GM19452 (cell line): Measurements from ENCODE around the gene CFAP74.

Experiments used
- ATAC-seq: cut with Tn5 transposase; IDR thresholded peaks from one replicate; pipeline ENCODE4 v1.9.1; 2021; ENCODE audit not compliant: unreplicated experiment

CFAP74 gene

DNA sequence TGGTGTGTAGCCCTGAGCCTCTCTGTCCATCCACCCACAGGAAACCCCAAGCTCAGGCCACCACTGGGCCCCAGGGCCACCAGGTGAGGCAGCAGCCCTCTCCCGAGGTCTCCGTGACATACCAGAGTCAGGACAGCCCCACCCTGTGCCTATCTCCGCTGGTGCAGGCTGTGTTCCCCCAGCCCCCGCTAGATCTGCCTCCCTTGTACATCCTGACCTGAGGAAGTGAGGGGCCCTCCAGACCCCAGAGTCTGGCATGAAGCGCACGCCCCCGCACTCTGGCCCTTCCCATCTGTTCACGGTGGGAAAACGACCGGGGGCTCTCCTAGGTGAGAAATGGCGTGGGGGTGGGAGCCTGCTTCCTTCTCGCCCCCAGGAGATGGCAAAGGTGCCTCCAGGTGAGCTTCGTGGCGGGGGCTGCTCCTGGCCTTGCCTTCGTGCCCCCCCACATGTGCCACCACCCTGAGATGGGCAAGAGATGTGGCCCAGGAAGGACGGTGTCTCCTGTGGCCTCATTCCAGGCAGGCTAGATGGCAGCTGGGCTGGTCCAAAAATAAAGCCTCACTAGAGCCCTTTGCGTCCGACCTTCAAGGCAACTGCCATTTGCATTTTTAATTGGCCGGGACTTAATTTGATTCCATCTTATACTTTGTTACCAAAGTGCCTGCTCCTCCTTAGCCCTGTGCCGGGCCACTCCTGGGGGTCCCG, 18.6 kb upstream of the CFAP74 start:
- no peak for ATAC-seq

DNA sequence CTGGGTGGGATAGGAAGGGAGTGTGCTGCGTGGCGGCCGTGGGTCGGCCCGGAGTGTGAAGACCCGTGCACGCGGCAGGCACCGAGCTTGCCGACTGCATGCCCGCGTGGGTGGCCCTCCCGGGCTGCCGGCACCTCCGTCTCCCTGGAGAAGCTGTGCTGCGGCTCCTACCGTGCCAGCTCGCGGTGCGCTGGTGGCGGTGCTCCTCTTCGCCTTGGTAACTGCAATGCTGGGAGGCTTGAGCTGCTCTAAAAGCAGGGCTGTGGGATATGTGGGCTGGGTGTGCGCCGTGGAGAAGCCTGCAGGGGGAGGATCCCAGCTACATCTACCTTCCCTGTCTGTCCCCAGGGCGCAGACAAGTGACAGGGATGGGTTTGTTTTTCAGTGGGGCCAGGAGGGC, 18.0 kb upstream of the CFAP74 start:
- ATAC-seq = no peak

DNA sequence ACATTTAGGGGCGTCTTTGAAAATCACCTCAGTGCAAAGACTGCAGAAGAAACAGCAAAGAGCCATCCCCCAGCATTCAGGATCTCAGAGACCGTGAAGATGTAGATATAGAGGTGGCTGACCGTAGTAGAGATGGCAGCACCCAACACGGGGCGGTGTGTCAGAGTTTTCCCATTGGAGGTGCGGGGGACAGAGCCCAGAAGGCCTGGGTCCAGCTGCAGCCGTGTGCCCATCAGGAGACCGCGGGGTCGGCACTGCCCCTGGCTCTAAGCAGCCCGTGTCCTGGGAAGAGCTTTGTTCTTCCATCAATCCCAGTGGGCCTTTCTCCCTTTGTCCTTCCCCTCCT, 16.7 kb upstream of the CFAP74 start:
- ATAC-seq = no peak

DNA sequence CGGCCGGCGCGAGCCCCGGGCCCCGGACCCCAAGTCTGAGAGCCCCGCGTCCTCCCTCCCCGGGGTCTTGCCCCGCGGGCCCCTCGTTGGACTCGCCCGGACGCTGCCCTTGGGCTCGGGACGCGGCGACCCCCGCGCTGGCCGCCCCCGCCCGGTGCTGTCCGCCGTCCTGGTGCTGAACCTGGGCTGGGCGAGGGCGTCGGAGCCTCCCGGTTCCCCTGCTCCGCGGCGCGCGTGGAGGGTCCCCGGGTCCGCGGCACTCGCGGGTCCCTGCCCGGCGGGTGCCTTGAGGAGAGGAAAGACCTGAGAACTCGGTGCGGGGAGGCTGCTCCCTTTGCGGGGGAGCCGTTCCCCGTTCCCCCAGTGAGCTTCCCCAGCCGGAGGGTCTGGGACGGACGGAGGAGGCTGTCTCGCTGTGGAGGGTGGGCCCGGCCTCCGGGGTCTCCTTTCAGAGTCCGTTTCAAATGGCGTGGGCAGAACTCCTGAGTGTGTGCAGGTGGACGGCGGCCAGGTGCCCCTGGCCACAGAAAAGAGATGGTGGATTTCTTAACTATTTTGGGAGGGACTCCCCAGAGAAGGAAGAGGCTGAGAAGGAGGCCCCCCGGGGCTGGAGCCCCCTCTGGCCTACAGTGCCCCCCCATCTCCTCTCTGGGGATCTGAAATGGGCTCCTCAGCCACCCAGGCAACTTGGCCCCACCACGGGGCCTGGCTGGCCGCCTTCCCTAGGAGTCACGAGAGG, 16.2 kb upstream of the CFAP74 start:
- ATAC-seq = no peak

DNA sequence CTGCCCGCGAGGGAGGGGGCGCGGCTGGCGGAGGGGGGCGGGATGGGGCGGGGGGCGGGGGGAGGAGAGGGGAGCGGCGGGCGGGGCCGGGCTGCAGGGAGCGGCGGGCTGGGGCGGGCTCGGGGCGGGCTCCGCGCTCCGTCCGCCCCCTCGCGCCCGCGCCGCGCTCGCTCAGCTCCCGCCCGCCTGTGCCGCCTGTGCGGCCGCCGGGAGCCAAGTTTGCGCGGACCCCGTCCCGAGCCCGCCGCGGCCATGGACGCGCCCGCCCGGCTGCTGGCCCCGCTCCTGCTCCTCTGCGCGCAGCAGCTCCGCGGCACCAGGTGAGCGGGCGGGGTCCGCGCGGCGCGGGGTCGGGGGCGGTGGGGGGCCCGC, 15.6 kb upstream of the CFAP74 start, which contains the start of gene GABRD:
Gene GABRD (plus strand): TSS at position 174 of the 372 bp plus-strand sequence. CDS start 79 bp downstream, at position 253.
- no peak for ATAC-seq

DNA sequence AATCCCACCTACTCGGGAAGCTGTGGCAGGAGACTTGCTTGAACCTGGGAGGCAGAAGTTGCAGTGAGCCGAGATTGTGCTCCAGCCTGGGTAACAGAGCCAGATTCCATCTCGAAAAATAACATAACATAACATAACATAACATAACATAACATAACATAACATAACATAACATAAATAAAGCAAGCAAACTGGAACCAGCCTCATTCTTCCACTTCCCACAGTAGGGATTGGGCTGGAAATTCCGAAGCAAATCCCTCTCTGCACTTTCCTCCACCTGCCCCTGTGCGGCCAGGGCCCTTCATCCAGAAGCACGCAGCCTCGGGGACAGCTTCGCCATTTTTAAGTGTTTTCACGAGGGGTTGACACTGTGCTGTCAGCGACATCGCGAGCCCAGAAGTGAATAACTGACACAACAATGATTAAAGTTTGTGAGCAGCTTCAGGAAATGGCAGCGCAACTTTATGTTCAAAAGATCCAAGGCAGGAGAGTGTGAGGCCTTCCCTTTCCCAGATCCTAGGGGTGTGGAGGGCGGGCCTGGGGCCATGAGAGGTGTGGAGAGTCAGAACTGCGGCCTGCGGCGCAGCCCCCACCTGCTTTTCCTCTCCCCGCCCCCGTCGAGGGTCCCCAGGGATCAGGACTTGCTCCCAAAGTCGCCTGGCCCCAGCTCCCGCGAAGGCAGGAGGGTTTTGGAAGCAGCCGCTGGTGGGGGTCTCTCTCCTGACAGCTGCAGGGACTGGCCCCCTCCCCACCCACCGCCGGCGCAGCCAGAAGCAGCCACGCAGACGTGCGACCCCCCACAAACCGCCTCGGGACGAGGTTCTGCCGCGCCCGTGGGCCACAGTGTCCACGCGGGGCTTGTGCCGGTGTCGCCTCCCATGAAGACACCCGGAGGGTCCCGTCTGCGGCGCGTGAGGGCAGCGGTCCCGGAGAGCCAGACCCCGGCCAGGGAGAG, 14.9 kb upstream of the CFAP74 start:
- no peak for ATAC-seq

DNA sequence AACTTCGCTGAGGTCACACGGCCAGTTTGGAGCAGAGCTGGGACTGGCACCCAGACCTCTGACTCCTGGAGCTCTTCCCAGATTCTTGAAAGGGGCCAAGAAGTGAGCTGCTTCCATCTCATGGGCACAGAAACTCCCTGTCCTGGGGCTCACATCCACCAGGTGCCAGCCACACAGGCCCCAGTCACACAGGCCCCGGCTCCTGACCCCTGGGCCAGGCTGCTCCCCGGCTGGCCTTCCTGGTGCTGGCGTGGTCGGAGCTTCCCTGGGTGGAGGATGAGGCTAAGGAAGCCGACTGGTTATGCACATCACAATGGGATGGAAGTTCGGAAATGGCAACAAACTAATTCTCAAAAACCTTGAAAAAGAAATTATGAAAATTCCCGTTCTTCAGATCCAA, 12.5 kb upstream of the CFAP74 start:
- no peak for ATAC-seq

DNA sequence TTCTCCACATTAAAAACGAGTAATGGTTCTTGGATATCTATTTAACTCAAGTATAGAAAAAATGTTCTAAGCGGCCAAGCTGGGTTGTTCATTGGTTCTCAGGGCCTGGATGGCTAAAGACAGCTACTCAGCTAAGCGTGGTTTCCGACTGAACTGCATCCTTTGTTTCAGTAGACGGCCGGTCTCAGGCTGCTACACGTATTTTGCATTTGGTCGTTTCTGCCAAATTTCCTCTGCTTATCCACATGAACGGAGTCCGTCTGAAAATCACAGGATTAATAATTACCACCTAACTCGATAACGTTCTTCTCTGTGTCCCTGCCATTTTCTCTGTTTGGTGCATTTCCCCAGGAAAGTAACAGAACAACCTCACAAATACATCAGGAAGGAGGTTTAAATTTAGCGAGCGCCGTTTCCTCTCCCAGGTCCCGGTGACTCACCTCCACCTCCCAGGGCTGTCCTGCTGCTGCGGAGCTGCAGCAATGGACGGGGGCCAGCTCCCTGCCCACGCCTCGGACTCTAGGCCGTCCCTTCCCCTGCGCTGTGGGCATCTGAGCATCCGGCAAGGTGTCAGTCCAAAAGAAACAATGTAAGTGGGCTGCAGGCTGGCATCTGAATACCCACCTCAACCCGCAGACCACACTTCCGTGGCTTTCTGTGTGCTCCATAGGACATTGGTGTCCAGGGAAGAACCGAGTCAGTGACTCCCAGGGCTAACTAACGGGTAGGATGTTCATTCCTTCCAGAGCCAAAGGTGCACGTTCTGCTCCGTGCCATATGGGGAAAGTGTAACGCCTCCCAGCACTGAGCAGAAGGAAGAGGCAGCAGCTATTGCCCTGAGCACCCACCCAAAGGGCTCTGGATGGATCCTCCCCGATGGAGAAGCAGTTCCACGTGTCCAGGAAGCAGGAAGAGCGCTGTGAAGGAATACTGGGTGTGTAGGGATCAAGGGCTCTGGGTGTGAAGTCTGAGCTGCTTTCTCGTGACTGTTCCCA, 11.5 kb upstream of the CFAP74 start:
- no peak for ATAC-seq

DNA sequence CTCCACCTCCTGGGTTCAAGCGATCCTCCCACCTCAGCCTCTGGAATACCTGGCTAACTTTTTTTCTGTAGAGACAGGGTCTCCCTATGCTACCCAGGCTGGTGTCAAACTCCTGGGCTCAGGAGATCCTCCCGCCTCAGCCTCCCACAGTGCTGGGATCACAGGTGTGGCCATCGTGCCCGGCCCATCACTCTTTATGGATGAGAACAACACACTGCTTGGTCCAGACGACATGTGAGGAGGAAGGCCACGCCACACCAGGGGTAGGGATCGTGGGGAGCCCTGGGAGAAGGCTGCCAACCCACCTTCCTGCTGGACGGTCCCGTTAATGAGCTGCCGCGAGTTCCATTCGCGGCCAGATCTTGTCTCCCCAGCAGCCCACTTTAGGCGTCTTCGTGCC, 10.6 kb upstream of the CFAP74 start:
- no peak for ATAC-seq

DNA sequence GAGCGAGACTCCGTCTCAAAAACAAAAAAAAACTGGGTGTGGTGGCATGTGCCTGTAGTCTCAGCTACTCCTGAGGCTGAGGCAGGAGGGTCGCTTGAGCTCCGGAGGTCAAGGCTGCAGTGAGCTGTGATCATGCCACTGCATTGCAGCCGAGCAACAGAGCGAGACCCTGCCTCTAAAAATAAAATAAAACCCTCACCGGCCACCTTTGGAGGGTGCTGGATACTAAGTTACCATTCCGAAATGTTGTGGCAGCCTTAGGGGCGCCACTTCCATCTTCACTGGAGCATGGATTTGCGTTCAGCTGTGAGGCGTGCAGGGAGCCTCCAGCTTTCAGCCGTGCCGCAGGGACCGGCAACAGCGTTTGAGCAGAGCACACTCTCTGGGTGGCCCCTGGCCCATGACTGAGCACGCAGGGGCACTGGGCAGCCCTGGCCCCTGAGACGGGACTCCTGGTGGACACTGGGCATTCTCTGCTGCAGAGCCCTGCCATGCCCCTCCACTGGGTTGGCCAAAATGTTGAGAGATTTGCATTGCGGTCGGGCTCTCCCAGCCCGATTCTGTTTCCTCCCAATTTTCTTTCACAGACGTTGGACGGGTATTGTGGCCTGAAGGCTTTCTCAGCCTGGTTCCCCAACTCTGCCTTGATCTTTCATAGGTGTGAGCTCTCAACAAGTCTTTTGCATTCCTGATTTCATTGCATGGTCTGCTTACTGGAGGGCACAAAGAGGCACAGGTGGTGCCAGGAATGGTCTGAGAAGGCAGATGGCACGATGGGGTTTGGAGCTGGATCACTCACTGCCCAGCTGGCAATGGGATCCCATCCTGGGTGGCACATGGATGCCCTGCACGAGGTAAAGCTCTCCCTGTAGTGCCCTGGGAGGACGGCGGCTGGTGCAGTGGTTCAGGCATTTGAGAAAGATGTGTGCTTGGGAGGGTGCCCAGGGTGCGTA, 5.8 kb upstream of the CFAP74 start:
- no peak for ATAC-seq

DNA sequence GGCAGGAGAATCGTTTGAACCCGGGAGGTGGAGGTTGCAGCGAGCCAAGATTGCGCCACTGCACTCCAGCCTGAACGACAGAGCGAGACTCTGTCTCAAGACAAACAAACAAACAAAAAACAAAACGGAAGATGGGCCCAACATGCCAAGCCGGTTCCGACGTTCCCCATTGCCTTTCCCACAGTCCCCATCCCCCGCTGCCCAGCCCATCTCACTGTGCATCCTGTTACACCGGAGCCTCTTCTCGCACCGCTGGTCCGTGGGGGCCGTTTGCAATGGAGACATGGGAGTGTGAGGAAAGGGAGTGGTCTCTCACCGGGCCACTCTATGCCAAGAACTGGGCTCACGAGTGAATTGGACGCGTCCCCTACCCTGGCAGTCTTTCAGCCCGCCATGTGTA, 1.3 kb upstream of the CFAP74 start:
- ATAC-seq = no peak

DNA sequence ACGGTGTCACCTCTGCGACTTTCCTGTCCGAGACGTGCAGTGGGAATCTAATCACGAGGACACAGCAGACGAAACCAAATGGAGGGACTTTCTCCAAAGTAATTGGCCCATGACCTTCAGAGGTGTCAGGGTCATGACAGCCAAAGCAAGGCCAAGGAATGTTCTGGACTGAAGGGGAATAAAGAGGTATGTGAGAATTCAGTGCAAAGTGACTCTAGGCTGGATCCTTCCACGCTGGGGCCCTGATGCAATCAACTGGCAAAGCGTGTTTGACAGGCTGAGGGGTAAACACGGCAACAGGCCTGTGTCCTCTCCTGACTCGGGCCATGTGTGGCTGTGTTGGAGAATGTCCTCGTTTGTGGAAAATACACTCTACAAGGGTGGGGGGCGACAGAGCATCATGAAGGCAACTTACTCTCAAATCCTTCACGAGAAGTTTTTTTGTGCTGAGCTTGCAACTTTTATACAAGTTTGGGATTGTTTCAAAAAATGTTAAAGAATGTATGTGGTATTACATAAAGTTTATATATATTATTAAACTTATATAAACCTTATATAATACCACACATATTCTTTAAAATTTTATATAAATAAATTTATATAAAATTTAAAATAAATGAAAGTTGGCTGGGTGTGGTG, 1.7 kb downstream of the CFAP74 start:
- no peak for ATAC-seq

DNA sequence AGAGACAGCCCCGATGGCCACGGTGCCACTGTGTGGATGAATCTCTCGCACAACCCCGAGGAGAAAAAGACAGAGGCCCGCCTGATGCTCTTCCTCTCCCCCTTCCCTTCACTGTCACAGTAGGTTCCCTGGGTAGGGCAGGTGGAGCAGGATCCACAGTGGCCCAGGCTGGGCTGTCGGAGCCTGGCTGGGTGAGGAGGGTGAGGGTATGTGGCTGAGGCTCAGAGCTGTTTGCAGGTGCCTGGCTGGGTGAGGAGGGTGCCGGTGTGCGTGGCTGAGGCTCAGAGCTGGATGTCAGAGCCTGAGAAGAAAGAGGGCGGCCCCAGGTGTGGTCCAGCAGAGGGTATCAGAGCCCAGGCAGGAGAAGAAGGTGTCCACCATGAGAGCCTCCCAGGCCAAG, 2.7 kb downstream of the CFAP74 start:
- ATAC-seq = no peak

DNA sequence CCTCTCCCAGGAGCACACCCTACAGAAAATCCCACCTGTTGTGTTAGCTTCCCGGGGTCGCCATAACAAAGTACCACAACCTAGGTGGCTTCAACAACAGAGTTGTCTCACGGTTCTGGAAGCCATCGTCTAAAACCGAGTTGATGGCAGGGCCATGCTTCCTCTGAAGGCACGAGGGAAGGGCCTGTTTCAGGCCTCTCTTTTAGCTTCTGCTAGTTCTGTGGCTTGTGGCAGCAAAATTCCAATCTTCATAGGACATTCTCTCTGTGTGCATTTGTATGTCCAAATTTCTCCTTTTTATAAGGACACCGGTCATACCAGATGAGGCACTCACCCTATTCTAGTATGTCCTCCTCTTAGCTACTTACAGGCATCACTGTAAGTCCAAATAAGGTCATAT, 3.2 kb downstream of the CFAP74 start:
- no peak for ATAC-seq

DNA sequence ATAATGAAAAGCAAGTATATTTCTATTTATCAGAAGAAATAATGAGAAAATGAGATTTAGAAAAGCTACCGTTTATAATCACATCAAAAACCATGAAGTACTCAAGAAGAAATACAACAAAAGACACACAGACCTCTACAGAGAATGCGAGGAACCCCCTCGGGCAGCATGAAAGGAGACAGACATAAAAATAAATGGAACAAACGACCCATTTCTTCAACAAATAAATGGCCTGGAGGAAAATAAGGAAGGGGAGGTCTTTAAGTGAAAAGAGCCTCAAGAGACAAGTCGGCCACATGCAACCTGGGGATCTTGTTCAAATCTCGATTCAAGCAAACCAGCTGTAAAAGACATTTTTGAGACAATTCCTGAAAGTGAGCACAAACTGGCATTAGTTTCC, 6.0 kb downstream of the CFAP74 start:
- ATAC-seq = no peak

DNA sequence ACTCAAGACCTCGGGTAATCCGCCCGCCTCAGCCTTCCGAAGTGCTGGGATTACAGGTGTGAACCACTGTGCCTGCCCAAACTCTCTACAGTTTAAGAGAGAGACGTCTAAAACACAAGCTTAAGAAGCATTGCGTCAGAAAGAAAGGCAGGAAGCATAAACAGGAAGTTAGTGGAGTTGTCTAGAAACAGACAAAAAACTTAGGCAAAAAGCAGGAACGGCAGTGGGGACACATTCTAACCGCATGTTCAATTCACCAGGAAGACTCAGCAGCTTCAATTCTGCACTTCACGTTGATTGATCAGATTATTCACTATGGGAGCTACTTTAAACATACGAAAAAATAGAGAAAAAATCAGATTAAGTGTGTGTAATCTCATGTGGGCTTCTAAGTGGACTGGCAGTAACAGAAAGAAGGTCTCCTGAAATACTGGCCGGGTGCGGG, 7.4 kb downstream of the CFAP74 start:
- ATAC-seq = no peak

DNA sequence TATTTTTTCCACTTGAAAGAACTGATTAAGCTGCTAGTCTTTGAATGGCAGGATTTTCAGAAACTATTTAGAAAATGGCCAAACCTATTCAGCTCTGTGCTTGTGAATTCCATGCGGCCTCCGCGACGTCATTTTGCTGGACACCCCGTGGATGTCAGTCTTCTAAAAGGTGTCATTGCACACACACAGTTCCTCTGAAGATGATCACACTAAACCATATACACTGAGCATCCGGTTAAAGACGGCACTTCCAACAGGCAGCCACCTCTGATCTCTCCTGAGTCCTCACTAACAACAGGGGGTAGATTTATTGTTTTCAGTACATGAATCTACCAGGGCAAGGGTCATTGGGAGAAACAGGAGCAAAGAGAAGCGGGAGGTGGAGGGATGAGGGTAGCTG, 9.1 kb downstream of the CFAP74 start:
- ATAC-seq = no peak

DNA sequence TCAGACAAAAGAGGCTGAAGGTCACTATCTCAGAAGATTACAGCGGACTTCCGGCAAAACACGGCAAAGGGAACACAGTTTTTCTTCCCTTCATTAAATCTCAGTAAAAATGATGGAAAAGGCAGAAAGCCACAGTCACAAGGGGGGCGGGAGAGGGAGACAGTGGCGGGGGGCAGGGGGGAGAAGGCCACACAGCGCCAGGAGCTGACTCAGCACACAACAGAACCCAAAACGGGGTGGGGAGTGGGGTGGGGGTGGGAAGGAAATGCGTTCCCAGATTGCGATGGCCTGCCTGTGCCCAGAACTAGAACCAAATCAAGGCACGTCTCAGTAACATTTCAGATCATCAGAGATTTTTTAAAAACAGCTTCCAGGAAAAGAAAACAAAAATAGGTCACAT, 13.4 kb downstream of the CFAP74 start:
- no peak for ATAC-seq

DNA sequence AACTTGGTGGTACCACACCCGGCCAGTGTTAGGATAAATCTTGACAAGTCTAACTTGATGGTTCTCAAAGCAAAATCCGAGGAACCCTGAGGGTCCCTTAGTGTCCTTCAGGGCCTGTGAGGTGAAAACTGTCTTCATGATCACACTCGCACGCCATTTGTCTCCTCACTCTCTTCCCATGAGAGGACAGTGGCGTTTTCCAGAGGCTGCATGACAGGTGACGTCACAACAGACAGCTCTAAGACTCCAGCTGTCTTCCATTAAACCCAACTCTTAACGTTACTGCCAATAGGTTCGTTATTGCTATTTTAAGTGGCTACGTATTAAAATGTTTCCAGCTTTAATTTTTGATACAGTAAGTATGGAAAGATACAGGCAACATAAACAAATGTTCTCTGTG, 13.8 kb downstream of the CFAP74 start:
- ATAC-seq = no peak
